ENCODE measurements around the gene TRAF3. TPM values are rescaled to one million over a fixed set of nuclear protein-coding genes. Genes with fewer than 3 reads are reported as not detected.

Gene TRAF3
- polyA plus RNA-seq, 1 experiment = 20.1 TPM

DNA sequence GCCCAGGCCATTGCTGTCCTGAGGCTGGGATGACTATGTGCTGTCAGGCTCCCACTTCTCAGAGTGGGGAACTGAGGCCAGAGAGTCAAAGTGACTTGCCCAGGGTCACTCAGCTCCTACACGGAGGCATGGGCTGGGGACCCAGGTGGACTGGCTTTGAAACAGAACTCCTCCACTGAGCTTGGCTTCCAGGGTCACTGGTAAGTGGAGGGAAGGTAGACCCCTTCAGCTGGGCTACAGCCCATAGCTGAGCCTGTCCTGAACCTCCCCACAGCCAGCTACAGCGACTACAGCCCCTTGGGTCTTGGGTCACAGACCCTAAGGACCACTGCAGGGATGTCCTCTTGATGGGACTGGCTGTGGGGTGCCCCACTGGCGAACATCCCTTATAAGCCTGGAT, 40.3 kb upstream of the TRAF3 start:
- Histone ChIP-seq H3K27me3 (ENCODE audit: control insufficient read depth, insufficient read depth, low read length) (no peaks in the 10 kb centered on the region), H3K4me3 (ENCODE audit: low read depth, low read length) (no peak overlapping the region), H3K36me3 (ENCODE audit: control insufficient read depth, insufficient read depth, low read length) (peaks cover 8% of the 10 kb centered on the region)
- CTCF ChIA-PET = interaction anchor here (1.7 kb wide), 1 partner anchor 8 kb away, joined by 3 read pairs; no protein-coding TSS in a partner anchor
- no peak for DNase-seq (ENCODE audit: low read depth)
- TF ChIP-seq, protein P1, sequence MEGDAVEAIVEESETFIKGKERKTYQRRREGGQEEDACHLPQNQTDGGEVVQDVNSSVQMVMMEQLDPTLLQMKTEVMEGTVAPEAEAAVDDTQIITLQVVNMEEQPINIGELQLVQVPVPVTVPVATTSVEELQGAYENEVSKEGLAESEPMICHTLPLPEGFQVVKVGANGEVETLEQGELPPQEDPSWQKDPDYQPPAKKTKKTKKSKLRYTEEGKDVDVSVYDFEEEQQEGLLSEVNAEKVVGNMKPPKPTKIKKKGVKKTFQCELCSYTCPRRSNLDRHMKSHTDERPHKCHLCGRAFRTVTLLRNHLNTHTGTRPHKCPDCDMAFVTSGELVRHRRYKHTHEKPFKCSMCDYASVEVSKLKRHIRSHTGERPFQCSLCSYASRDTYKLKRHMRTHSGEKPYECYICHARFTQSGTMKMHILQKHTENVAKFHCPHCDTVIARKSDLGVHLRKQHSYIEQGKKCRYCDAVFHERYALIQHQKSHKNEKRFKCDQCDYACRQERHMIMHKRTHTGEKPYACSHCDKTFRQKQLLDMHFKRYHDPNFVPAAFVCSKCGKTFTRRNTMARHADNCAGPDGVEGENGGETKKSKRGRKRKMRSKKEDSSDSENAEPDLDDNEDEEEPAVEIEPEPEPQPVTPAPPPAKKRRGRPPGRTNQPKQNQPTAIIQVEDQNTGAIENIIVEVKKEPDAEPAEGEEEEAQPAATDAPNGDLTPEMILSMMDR (IDR thresholded peaks at IDR 0.05; ENCODE audit: insufficient read depth, low read depth, low read length) = no peak
- POLR2A ChIA-PET = no interaction called here

DNA sequence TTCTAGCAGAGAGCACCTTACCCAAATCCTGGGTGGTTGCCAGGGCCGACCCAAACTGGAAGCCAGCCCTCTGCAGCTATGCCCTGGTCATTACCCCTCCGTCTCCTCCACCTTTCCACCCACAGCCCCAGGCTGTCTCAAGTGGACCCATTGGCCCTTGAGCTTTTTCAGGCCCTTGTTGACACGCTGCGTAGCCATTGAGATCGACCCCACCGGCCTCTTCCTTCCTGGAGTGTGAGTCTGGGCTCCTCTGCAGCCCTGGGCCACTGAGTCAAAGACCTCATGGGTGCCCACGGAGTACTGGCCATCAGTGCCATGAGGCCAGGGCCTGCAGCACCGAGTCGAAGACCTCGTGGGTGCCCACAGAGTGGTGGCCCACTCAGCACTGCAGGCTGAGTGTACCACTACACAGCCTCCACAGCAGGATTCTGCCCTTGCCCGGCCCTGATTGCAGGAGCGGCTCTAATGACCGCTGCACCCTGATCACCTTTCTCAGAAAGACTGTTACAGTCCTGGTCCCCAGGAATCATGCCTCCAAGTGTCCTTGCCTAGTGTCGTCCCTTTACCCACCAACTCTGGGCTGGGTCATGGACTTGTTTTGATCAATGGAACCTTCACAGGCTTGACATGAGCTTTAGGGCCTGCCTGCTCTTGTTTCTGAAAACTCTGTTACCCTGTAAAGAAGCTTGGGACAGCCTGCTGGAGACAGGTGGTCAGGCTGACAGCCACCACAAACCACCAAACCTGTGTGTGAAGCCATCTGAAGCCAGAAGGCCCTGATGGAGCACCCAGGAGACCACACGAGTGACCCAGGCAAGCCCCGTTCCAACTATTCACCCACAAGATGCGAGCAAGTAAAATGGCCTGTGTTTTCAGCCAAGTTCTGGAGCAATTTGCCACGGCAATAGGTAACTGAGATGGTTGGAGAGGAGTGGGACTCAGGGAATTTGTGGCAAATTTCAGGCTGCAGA, 39.6 kb upstream of the TRAF3 start:
- no peak for DNase-seq (ENCODE audit: low read depth)
- H3K27me3 ChIP-seq (ENCODE audit: control insufficient read depth, insufficient read depth, low read length) = no peaks in the 10 kb centered on the region
- TF ChIP-seq, protein P1 (IDR thresholded peaks at IDR 0.05; ENCODE audit: insufficient read depth, low read depth, low read length) = no peak
- CTCF ChIA-PET = interaction anchor here (0.6 to 1.7 kb wide), 2 partner anchors 9 to 108 kb away, joined by 3 read pairs; no protein-coding TSS in a partner anchor
- no peak overlapping the region for H3K4me3 ChIP-seq (ENCODE audit: low read depth, low read length)
- POLR2A ChIA-PET = no interaction called here
- H3K36me3 ChIP-seq (ENCODE audit: control insufficient read depth, insufficient read depth, low read length) = peaks cover 5% of the 10 kb centered on the region

DNA sequence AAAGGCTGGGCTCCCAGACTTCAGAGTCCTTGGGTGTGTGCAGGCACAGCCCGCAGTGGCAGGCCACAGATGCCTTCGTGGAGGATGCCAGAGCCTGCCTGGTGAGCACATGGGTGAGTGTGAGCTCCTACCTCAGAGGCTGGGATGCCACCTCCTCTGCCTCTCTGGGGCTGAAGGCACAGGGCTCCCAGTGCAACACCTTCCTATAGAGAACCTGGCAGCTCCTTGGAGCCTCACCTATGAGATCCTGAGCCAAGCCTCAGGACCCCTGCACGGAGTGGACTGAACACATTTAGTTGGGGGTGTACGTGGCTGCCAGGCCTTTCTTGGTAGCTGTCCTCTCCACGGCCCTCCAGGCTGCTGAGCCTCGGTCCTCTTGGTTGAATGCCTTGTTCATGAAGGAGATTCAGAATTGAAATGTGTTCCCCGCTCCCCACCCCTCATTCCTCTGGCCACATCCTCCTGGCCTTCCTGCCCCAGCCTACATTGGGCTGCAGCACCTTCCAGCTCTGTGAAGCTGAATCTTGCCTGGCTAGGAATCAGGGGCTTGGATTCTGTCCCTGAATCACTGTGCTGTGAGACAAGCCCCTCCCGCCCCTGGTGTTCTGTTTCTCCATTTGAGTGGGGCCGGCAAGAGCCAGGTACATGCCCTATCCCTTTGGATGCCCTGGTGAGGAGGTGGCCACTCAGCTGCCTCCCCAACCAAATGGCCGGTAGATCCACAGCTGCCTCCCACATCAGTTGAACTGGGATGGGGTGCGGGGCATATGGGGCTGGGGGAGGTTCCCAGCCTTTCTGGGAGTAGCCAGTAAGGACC, 38.7 kb upstream of the TRAF3 start:
- DNase-seq (ENCODE audit: low read depth) = no peak
- TF ChIP-seq, protein P1 (IDR thresholded peaks at IDR 0.05; ENCODE audit: insufficient read depth, low read depth, low read length) = no peak
- CTCF ChIA-PET = interaction anchor here (1.7 kb wide), 1 partner anchor 10 kb away, joined by 3 read pairs; no protein-coding TSS in a partner anchor
- Histone ChIP-seq H3K27me3 (ENCODE audit: control insufficient read depth, insufficient read depth, low read length) (no peaks in the 10 kb centered on the region), H3K36me3 (ENCODE audit: control insufficient read depth, insufficient read depth, low read length) (peaks cover 5% of the 10 kb centered on the region), H3K4me3 (ENCODE audit: low read depth, low read length) (no peak overlapping the region)
- POLR2A ChIA-PET = no interaction called here

DNA sequence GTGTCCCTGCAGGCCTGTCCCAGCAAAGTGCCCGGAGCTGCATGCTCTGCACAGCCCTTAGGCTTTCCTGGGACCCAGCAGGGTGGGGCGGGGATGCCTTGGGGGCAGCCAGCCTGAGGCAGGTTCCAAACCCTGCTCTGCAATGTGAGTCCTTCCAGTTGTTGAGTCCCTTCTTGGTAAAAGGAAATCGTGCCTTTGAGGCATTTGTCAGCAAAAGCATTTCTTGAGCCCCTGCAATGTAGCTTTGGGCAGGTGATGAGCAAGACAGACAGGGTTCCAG, 38.1 kb upstream of the TRAF3 start:
- TF ChIP-seq, protein P1 (IDR thresholded peaks at IDR 0.05; ENCODE audit: insufficient read depth, low read depth, low read length) = no peak
- Histone ChIP-seq H3K36me3 (ENCODE audit: control insufficient read depth, insufficient read depth, low read length) (peaks cover 5% of the 10 kb centered on the region), H3K4me3 (ENCODE audit: low read depth, low read length) (no peak overlapping the region), H3K27me3 (ENCODE audit: control insufficient read depth, insufficient read depth, low read length) (no peaks in the 10 kb centered on the region)
- CTCF ChIA-PET = no interaction called here
- POLR2A ChIA-PET = no interaction called here
- no peak for DNase-seq (ENCODE audit: low read depth)

Data from BJ (cell line).